GM18508 (cell line): ENCODE results near the gene KRTAP5-10.
"Not testable (repeated sequence)": the region's sequence is repeated elsewhere in the genome, so short reads cannot be mapped to it uniquely, and the experiment has no call there.

Experiments
- ATAC-seq: cut with Tn5 transposase; IDR thresholded peaks from one replicate; pipeline ENCODE4 v1.9.1; 2021; ENCODE audit warnings: moderate number of reproducible peaks; ENCODE audit not compliant: insufficient read depth, unreplicated experiment

KRTAP5-10 gene

GRCh38 chr11:71542382-71542781 lies 23.0 kb upstream of the KRTAP5-10 start:
- no peak for ATAC-seq

- ATAC-seq: no peak
Measured at GRCh38 chr11:71542879-71543777, 22.2 kb upstream of the KRTAP5-10 start.

- no peak for ATAC-seq
Measured at GRCh38 chr11:71543866-71544265, 21.5 kb upstream of the KRTAP5-10 start.

- no peak for ATAC-seq
Measured at GRCh38 chr11:71544525-71545214, 20.7 kb upstream of the KRTAP5-10 start.

DNA sequence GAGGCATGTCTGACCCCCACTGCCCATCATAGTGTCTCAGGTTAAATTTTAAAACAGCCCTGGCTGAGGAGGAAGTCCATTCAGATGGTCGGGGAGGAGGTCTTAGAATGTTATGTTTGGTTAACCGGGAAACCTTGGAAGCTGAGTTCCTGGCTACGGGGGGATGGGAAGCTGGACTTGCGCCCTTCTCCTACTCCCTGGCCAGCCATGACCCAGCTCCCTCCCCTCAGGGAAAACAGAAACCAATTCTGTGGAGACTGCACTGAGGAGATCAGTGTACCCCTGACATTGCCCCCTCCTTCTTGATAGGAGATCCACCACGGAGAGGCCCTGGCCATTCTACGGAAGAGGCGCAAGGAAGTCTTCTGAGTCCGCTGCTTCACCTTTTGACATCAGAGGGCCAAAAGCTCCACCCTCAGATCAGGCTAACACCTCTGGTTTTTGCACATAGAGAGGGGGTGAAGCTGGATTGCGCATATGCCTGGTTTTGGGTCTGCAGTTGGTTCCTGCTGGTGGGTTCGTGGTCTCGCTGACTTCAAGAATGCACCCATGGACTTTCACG lies 19.9 kb upstream of the KRTAP5-10 start:
- no peak for ATAC-seq

- no peak for ATAC-seq
Measured at GRCh38 chr11:71548120-71548519, 17.2 kb upstream of the KRTAP5-10 start, which contains the start of gene KRTAP5-9. KRTAP5-9 (plus strand) TSS chr11:71548420; CDS start chr11:71548658, 238 bp downstream.

DNA sequence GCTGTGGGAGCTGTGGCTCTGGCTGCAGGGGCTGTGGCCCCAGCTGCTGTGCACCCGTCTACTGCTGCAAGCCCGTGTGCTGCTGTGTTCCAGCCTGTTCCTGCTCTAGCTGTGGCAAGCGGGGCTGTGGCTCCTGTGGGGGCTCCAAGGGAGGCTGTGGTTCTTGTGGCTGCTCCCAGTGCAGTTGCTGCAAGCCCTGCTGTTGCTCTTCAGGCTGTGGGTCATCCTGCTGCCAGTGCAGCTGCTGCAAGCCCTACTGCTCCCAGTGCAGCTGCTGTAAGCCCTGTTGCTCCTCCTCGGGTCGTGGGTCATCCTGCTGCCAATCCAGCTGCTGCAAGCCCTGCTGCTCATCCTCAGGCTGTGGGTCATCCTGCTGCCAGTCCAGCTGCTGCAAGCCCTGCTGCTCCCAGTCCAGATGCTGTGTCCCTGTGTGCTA lies 16.6 kb upstream of the KRTAP5-10 start:
- ATAC-seq: no peak

GRCh38 chr11:71551711-71552110 lies 13.7 kb upstream of the KRTAP5-10 start:
- no peak for ATAC-seq

DNA sequence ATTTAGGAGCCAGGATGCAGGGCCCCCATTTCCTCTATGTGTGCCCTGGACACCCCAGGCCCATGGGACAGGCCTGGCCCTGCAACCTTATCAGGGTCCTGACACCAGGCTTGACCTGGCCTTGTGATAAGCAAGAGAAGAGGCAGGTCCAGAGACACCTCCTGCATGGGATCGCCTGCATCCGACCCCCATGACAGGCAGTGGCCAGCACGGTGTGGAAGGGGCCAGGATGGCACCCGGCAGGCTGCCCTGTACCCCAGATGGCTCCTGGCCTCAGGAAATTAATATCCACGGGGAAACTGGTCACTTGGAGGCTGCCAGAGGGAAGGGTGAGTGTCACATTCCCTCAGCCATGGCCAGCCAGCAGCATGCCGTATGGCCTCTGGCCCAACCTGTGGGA lies 10.4 kb upstream of the KRTAP5-10 start:
- ATAC-seq: no peak

DNA sequence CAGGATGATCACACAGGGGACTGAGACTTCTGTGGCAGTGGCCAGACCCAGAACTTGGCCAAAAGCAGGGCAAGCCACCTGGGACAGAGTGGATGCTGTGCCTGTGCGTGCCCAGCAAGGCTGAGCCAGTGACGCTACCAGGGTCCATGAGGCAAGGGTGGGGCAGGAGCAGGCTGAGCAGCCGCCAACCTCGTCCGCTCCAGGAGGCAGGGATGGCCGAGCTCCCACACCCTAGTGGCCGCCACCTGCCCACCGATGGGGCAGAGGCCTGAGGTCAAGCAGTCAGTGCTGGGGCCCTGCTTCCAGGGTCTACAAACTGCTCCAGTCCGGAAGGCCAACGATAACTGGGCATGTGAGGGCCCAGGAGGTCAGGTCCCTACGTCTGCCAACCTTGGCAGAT lies 9.9 kb upstream of the KRTAP5-10 start:
- ATAC-seq: no peak

- ATAC-seq: no peak
Measured at GRCh38 chr11:71556018-71556417, 9.3 kb upstream of the KRTAP5-10 start.

GRCh38 chr11:71557257-71557656 lies 8.1 kb upstream of the KRTAP5-10 start:
- no peak for ATAC-seq

- ATAC-seq: no peak
Measured at GRCh38 chr11:71558996-71559395, 6.4 kb upstream of the KRTAP5-10 start.

GRCh38 chr11:71562120-71562519 lies 3.2 kb upstream of the KRTAP5-10 start:
- ATAC-seq: no peak

DNA sequence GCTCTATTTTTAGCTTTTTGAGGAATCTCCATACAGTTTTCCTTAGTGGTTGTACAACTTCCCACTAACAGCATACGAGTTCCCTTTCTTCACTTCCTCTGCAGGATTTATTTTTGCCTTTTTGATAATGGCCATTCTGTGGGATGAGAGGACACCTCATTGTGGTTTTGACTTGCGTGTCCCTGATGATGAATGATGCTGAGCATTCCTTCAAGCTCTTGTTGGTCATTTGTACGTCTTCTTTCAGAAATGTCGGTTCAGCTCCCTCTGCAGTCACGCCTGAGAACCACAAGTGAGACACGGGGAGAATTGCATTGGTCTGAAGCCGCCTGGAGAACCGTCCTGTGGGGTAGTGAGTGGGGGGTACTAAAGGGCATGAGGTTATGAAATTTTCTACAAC lies 2.0 kb upstream of the KRTAP5-10 start:
- no peak for ATAC-seq

DNA sequence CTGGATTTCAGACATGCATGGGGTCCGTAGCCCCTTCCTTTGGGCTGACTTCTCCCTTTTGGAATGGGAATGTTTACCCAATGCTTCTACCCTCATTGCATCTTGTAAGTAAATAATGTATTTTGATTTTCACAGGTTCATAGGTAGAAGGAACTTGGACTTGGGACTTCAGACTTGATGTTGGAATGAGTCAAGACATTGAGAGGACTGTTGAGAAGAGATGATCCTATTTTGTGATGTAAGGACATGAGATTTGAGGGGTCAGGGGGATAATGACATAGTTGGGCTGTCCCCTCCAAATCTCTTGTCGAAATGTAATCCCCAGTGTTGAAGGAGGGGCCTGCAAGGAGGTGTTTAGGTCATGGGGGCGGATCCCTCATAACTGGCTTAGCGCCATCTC lies 933 bp upstream of the KRTAP5-10 start:
- ATAC-seq: no peak

DNA sequence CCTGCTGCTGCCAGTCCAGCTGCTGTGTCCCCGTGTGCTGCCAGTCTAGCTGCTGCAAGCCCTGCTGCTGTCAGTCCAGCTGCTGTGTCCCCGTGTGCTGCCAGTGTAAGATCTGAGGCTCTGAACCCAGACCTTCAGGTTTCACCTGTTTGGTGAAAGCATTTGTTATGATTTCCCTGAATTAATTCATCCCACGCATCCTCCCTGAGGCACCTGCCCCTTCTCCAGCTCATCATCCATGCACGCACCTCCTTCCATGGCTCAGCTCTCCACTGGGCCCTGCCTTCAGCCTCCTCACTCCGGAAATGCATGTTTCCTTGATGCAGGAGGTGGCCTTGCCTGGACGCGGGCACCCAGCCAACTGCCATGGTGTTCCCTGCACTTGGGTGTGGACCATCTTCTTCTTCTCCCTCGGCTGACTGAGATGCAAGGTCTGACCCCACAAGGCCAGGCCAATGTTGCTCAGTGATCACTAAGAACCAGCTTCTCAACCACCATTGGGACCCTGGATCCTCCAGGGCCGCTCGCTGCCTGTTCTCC lies 788 bp downstream of the KRTAP5-10 start:
- ATAC-seq: no peak

DNA sequence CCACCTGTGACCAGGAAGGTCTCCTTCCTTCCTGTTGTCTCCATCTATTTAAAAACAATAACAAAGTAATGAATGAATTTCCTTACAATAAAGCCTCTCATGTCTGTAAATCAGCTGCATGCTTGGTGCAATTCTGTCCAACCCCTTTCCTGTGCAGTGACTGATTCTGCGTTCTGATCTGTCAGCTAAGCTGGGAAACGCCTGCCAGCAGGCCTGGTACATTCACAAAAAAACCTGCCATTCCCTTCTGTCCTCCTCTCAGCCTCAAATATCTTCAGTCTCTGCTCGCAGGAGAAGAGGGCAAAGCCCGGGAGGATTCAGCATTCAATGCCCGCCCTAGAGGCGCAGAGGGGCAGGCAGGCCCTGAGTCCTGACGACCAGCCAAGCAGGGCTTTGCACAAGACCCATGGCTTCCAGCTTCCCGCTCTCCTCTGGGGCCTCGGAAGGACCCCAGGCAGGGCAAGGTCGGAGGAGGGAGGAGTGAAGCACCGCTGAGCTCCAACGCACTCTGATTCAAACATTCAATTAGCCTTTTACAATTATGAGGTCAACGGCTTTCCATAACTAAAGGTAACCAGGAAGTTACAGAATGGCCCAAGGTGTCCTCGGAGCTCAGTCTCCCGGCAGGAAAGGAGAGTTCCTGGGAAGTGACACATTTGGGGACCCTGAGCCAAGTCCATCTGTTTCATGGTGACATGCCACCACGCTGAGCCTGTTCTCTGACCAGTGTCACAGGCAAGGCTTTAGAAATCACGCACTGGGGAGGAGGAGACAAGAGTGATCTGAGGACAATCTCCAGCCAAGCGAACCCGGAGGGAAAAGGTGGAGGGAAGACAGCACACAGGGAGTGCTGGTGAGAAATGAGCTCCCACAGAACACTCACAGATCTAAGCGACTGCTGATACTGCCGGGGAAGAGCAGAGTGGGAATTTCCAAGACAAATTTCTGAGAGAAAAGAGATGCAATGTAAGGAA lies 1.6 kb downstream of the KRTAP5-10 start:
- not testable (repeated sequence) for ATAC-seq

- ATAC-seq: not testable (repeated sequence)
Measured at GRCh38 chr11:71567633-71568032, 2.3 kb downstream of the KRTAP5-10 start.
